Sigmoid colon (tissue), 3 donors: Measurements from ENCODE around the gene GALNT13.

Experiments
- POLR2A ChIP-seq, 2 donors: fragments of 450-650 bp; IDR thresholded peaks; one replicate each; pipeline ENCODE4 v1.6.1; 2016; ENCODE audit warnings: antibody characterized with exemption in 2 of 2, mild to moderate bottlenecking in 2 of 2, moderate library complexity in 2 of 2
- TF ChIP-seq, protein P1 (sequence below), 4 experiments: fragments of 450-650 bp in 3 of 4; fragments of 200-600 bp in 1 of 4; IDR thresholded peaks; one replicate each; pipeline ENCODE4 v1.5.1; 2016 to 2019; ENCODE audit warnings: antibody characterized with exemption in 4 of 4, mild to moderate bottlenecking in 3 of 4, moderate library complexity in 2 of 4

DNA sequence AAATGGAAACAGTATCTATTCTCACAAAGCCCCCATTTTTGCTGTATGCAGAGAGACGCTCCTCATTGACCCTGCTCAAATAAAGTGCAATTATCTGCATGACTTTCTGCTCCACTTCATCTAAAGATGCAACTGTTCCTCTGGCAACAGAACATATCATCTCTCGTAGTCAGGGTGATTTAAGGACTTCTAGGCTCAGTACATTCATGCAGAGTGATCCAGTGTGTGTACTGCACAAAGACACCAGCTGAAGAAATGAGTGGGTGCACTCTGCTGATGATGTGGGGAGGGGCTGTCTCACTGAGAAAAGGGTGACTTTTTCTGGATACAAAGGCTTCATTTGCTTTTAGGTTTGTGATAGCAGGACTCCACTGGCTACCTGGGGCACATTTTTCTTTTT is 355.2 kb downstream of the GALNT13 start:
- no peak for TF ChIP-seq POLR2A (IDR thresholded peaks at IDR 0.05)
- TF ChIP-seq, protein P1, sequence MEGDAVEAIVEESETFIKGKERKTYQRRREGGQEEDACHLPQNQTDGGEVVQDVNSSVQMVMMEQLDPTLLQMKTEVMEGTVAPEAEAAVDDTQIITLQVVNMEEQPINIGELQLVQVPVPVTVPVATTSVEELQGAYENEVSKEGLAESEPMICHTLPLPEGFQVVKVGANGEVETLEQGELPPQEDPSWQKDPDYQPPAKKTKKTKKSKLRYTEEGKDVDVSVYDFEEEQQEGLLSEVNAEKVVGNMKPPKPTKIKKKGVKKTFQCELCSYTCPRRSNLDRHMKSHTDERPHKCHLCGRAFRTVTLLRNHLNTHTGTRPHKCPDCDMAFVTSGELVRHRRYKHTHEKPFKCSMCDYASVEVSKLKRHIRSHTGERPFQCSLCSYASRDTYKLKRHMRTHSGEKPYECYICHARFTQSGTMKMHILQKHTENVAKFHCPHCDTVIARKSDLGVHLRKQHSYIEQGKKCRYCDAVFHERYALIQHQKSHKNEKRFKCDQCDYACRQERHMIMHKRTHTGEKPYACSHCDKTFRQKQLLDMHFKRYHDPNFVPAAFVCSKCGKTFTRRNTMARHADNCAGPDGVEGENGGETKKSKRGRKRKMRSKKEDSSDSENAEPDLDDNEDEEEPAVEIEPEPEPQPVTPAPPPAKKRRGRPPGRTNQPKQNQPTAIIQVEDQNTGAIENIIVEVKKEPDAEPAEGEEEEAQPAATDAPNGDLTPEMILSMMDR (IDR thresholded peaks at IDR 0.05): no peak
